B cell (primary cell): ENCODE data around the gene DENND6A. TPM values are rescaled to one million over a fixed set of nuclear protein-coding genes. Genes with fewer than 3 reads are reported as not detected.
A peak's percentile ranks its signal among the peaks of the same experiment; 100 is the strongest.

Experiments used
- ATAC-seq: fragments of 200-7000 bp; cut with Tn5 transposase; one replicate; pipeline ENCODE4 v1.10.0; 2021; ENCODE audit warnings: low read depth, mild to moderate bottlenecking, moderate number of reproducible peaks, moderate library complexity
- CTCF ChIA-PET: fragments of 350-600 bp; sonication (Branson Sonifier 250); formaldehyde crosslinking; loops from one replicate; lab custom pipeline; 2021; ENCODE audit warnings: antibody characterized with exemption, inconsistent platforms; lab: Charles Lee
- POLR2A ChIA-PET: fragments of 350-600 bp; sonication (Branson Sonifier 250); formaldehyde crosslinking; loops from one replicate; lab custom pipeline; 2021; ENCODE audit warnings: antibody characterized with exemption; lab: Charles Lee
- DNase-seq: peaks from one replicate; pipeline ENCODE4 v3.0.0; 2013
- H2AFZ ChIP-seq: 2 replicates; pipeline ENCODE4 v1.6.1; 2012; ENCODE audit warnings: mild to moderate bottlenecking, low read depth, low read length; ENCODE audit not compliant: insufficient read depth, poor library complexity, severe bottlenecking
- H3K27ac ChIP-seq, 2 donors: 1 replicate in 1 of 2; 2 replicates in 1 of 2; pipeline ENCODE4 v1.5.1; 2012 to 2013; ENCODE audit warnings: low read length in 2 of 2, mild to moderate bottlenecking in 2 of 2, moderate library complexity in 1 of 2
- H3K27me3 ChIP-seq, 4 experiments: fragments of 200-600 bp in 1 of 4; sonication (generic) in 1 of 4; replicated peaks in 1 of 4; 1 replicate in 2 of 4; 2 replicates in 2 of 4; pipeline versions ENCODE4 v1.6.1 to v1.7.0; 2013 to 2016; ENCODE audit warnings: low read length in 3 of 4, mild to moderate bottlenecking in 2 of 4, mixed read lengths in 1 of 4, moderate library complexity in 1 of 4; ENCODE audit not compliant: insufficient read depth in 4 of 4, control insufficient read depth in 3 of 4; ENCODE audit errors: control extremely low read depth in 1 of 4
- H3K36me3 ChIP-seq, 2 experiments: replicated peaks in 1 of 2; 1 replicate in 1 of 2; 2 replicates in 1 of 2; pipeline versions ENCODE4 v1.6.1 to v1.7.1; 2013; ENCODE audit warnings: low read length in 1 of 2; ENCODE audit not compliant: insufficient read depth in 2 of 2, control insufficient read depth in 1 of 2; ENCODE audit errors: control extremely low read depth in 1 of 2, extremely low read depth in 1 of 2
- H3K4me1 ChIP-seq, 2 donors: fragments of 200-600 bp in 1 of 2; sonication (generic) in 1 of 2; 1 replicate in 1 of 2; 2 replicates in 1 of 2; pipeline versions ENCODE4 v1.5.1 to v1.6.1; 2013 to 2017; ENCODE audit warnings: low read length in 2 of 2; ENCODE audit not compliant: control insufficient read depth in 2 of 2, insufficient read depth in 2 of 2
- H3K4me2 ChIP-seq: replicated peaks from 2 replicates; pipeline ENCODE3; 2012; ENCODE audit warnings: mild to moderate bottlenecking, low read depth, low read length; ENCODE audit not compliant: poor library complexity, severe bottlenecking
- H3K4me3 ChIP-seq, 5 experiments: fragments of 200-600 bp in 1 of 5; sonication (generic) in 1 of 5; 1 replicate in 3 of 5; 2 replicates in 2 of 5; pipeline versions ENCODE4 v1.5.1 to v1.7.0; 2011 to 2016; ENCODE audit warnings: low read length in 4 of 5, mild to moderate bottlenecking in 4 of 5, low read depth in 2 of 5, control low read depth in 1 of 5, moderate library complexity in 1 of 5; ENCODE audit not compliant: insufficient read depth in 1 of 5; ENCODE audit errors: control extremely low read depth in 1 of 5, extremely low read depth in 1 of 5
- H3K79me2 ChIP-seq: fragments of 200-600 bp; sonication (generic); one replicate; pipeline ENCODE4 v1.6.0; 2016; ENCODE audit warnings: low read length; ENCODE audit not compliant: control insufficient read depth, insufficient read depth
- H3K9ac ChIP-seq: fragments of 200-600 bp; sonication (generic); 2 replicates; pipeline ENCODE4 v1.6.1; 2017; ENCODE audit warnings: mild to moderate bottlenecking, low read length, moderate library complexity
- H3K9me3 ChIP-seq, 3 donors: one replicate each; pipeline versions ENCODE4 v1.6.1 to v1.7.1; 2013; ENCODE audit warnings: low read length in 2 of 3; ENCODE audit not compliant: control insufficient read depth in 2 of 3, insufficient read depth in 1 of 3; ENCODE audit errors: control extremely low read depth in 1 of 3
- H4K20me1 ChIP-seq: 2 replicates; pipeline ENCODE4 v1.6.0; 2012; ENCODE audit warnings: mild to moderate bottlenecking, low read length; ENCODE audit not compliant: insufficient read depth, control insufficient read depth, poor library complexity, severe bottlenecking
- H3K27ac Mint-ChIP-seq: one replicate; pipeline ENCODE4 v1.8.0; 2021; ENCODE audit warnings: mixed read lengths
- H3K27me3 Mint-ChIP-seq: one replicate; pipeline ENCODE4 v1.8.0; 2021; ENCODE audit warnings: mixed read lengths
- H3K4me1 Mint-ChIP-seq: one replicate; pipeline ENCODE4 v1.8.0; 2021; ENCODE audit warnings: mixed read lengths
- H3K4me3 Mint-ChIP-seq: one replicate; pipeline ENCODE4 v1.8.0; 2021; ENCODE audit warnings: mixed read lengths
- H3K9me3 Mint-ChIP-seq: one replicate; pipeline ENCODE4 v1.8.0; 2022; ENCODE audit warnings: mixed read lengths; ENCODE audit not compliant: insufficient read depth
- CTCF ChIP-seq: fragments of 200-600 bp; IDR thresholded peaks from one replicate; pipeline ENCODE4 v1.8.0; 2022; ENCODE audit warnings: antibody characterized with exemption, mild to moderate bottlenecking
- EZH2 ChIP-seq: IDR thresholded peaks from 2 replicates; pipeline ENCODE4 v1.6.1; 2012; ENCODE audit warnings: borderline replicate concordance, low read depth, mild to moderate bottlenecking, moderate library complexity, low read length; ENCODE audit not compliant: insufficient read depth, poor library complexity, severe bottlenecking
- WGBS: methylation state at CpG from one replicate; pipeline ENCODE4 v1.1.5; 2013; ENCODE audit warnings: missing lambda C conversion rate; ENCODE audit not compliant: insufficient coverage; 5-methylcytosine and 5-hydroxymethylcytosine counted together
- intact Hi-C: fragments of 100-400 bp; cut with micrococcal nuclease; formaldehyde crosslinking; loops from one replicate; pipeline ENCODE4 v1.10.0; 2022
- polyA plus RNA-seq: library from polyadenylated mRNA; depleted of rRNA; stranded (reverse); fragments of >200 nt; gene quantifications from 2 replicates; pipeline ENCODE4 v1.2.3, GENCODE V29; 2012
- total RNA-seq, 2 donors: library from RNA; stranded (reverse); fragments of 120-200 nt in 1 of 2; gene quantifications; 1 replicate in 1 of 2; 2 replicates in 1 of 2; pipeline versions ENCODE4 v1.2.3 to v1.2.4, GENCODE V29; 2013 to 2022

DENND6A gene
- total and polyA plus RNA-seq, 2 donors (not counting 1 experiment from before 2014, with no cell fraction given) = 10.0 to 31.5 TPM

- Mint-ChIP-seq H3K4me3 (peak overlapping the region; percentile 96), H3K9me3 (no peaks in the 10 kb centered on the region), H3K27me3 (no peaks in the 10 kb centered on the region), H3K4me1 (peaks cover 50% of the 10 kb centered on the region), H3K27ac (peak overlapping the region; percentile 97)
- ChIA-PET POLR2A (interaction anchor here (0.6 to 3.2 kb wide), 5 partner anchors 39 to 259 kb away, joined by 3 to 26 read pairs (median 6); partner anchors contain the start of genes PDE12 and SLMAP), CTCF (interaction anchor here (2.1 to 3.4 kb wide), 2 partner anchors 40 to 159 kb away, joined by 8 to 16 read pairs; partner anchors contain the start of genes PDE12 and SLMAP)
- intact Hi-C loops = loop anchor here (1.0 to 10.0 kb wide), 8 partner anchors 40 to 914 kb away; partner anchors contain the start of genes APPL1, DENND6A, PDE12 and SLMAP
- peak overlapping the region; percentile 67 for H2AFZ ChIP-seq
- peaks cover 29 to 34% of the 10 kb centered on the region in 2 donors for H3K4me1 ChIP-seq
- H3K4me2 ChIP-seq = peak overlapping the region; percentile 93
- TF ChIP-seq CTCF = no peak
- no peak for TF ChIP-seq EZH2
- peaks cover 0 to 5% of the 10 kb centered on the region in 2 experiments for H3K36me3 ChIP-seq
- peak overlapping the region; percentile 67 to 99 (median 90) for H3K4me3 ChIP-seq
- H3K79me2 ChIP-seq = peaks cover 69% of the 10 kb centered on the region
- no peaks in the 10 kb centered on the region for H3K27me3 ChIP-seq
- H3K9ac ChIP-seq = peak overlapping the region; percentile 96
- H3K9me3 ChIP-seq = no peaks in the 10 kb centered on the region
- peaks cover 25% of the 10 kb centered on the region for H4K20me1 ChIP-seq
- ATAC-seq (no peak), DNase-seq (peak; percentile 62)
- peak overlapping the region; percentile 92 to 98 for H3K27ac ChIP-seq
- WGBS = 0% methylated on average over 21 of the region's 31 CpGs
These were observed 96.3 kb downstream of the DENND6A start for GRCh38 chr3:57596495-57597126.

GRCh38 chr3:57594576-57594975 lies 98.3 kb downstream of the DENND6A start:
- ChIA-PET CTCF (interaction anchor here (0.6 kb wide), 1 partner anchor 176 kb away, joined by 4 read pairs; no protein-coding TSS in a partner anchor), POLR2A (no interaction called here)
- H3K9me3 ChIP-seq = no peaks in the 10 kb centered on the region
- peaks cover 29 to 34% of the 10 kb centered on the region in 2 donors for H3K4me1 ChIP-seq
- H3K4me1 Mint-ChIP-seq = peaks cover 51% of the 10 kb centered on the region
- H3K4me3 ChIP-seq = no peak overlapping the region
- intact Hi-C loops = loop anchor here (10.0 kb wide), 1 partner anchor 420 kb away; no protein-coding TSS in a partner anchor
- H3K79me2 ChIP-seq = peaks cover 82% of the 10 kb centered on the region
- no peaks in the 10 kb centered on the region for H3K27me3 ChIP-seq
- no peak for DNase-seq
- peaks cover 0 to 5% of the 10 kb centered on the region in 2 experiments for H3K36me3 ChIP-seq
- no peak overlapping the region for H3K27ac ChIP-seq
- H3K27me3 Mint-ChIP-seq = no peaks in the 10 kb centered on the region
- TF ChIP-seq CTCF (no peak), EZH2 (no peak)
- no peak overlapping the region for H3K9ac ChIP-seq
- no peak for ATAC-seq
- peaks cover 31% of the 10 kb centered on the region for H4K20me1 ChIP-seq
- no peak overlapping the region for H3K4me2 ChIP-seq
- peak overlapping the region; percentile 27 for H3K4me3 Mint-ChIP-seq
- no peak overlapping the region for H3K27ac Mint-ChIP-seq
- no peak overlapping the region for H2AFZ ChIP-seq
- no peaks in the 10 kb centered on the region for H3K9me3 Mint-ChIP-seq
- no CpG with 5 or more reads among the region's 5 CpGs for WGBS
